DND-41 (cell line): ENCODE data around the gene DCP1A.
"Not testable (repeated sequence)": the region's sequence is repeated elsewhere in the genome, so short reads cannot be mapped to it uniquely, and the experiment has no call there.

Experiments used
- ATAC-seq: fragments of 200-7000 bp; cut with Tn5 transposase; 3 replicates; pipeline ENCODE4 v1.9.1; 2021; ENCODE audit warnings: low read depth; ENCODE audit not compliant: insufficient read depth
- DNase-seq: peaks from one replicate; pipeline ENCODE4 v3.0.0-alpha.2; 2020
- H2AFZ ChIP-seq: 2 replicates; pipeline ENCODE4 v1.6.0; 2012; ENCODE audit warnings: low read depth, low read length
- H3K27ac ChIP-seq: 2 replicates; pipeline ENCODE4 v1.5.1; 2012; ENCODE audit warnings: low read length, inconsistent platforms
- H3K27me3 ChIP-seq: fragments of 200-600 bp; sonication (generic); 2 replicates; pipeline ENCODE4 v1.6.0; 2012; ENCODE audit warnings: low read length, mild to moderate bottlenecking, inconsistent platforms; ENCODE audit not compliant: insufficient read depth, poor library complexity
- H3K36me3 ChIP-seq: 2 replicates; pipeline ENCODE4 v1.5.1; 2012; ENCODE audit warnings: low read length, inconsistent platforms; ENCODE audit not compliant: insufficient read depth
- H3K4me1 ChIP-seq: 2 replicates; pipeline ENCODE4 v1.5.1; 2012; ENCODE audit warnings: mild to moderate bottlenecking, low read length; ENCODE audit not compliant: insufficient read depth
- H3K4me2 ChIP-seq: 2 replicates; pipeline ENCODE4 v1.6.0; 2012; ENCODE audit warnings: mild to moderate bottlenecking, moderate library complexity, low read length, inconsistent platforms; ENCODE audit not compliant: insufficient read depth
- H3K4me3 ChIP-seq, 2 experiments: fragments of 200-600 bp in 1 of 2; shearing (Covaris generic) in 1 of 2; 2 replicates each; pipeline ENCODE4 v1.5.1; 2012 to 2016; ENCODE audit warnings: inconsistent platforms in 2 of 2, low read length in 2 of 2, mild to moderate bottlenecking in 2 of 2, low read depth in 1 of 2, moderate library complexity in 1 of 2
- H3K79me2 ChIP-seq: 2 replicates; pipeline ENCODE4 v1.6.0; 2012; ENCODE audit warnings: low read length, inconsistent platforms; ENCODE audit not compliant: insufficient read depth
- H3K9ac ChIP-seq: 2 replicates; pipeline ENCODE4 v1.6.0; 2012; ENCODE audit warnings: low read depth, mild to moderate bottlenecking, inconsistent platforms, low read length, moderate library complexity
- H3K9me3 ChIP-seq: 2 replicates; pipeline ENCODE4 v1.5.1; 2012; ENCODE audit warnings: low read length, moderate library complexity, mild to moderate bottlenecking, inconsistent platforms; ENCODE audit not compliant: insufficient read depth, severe bottlenecking
- H4K20me1 ChIP-seq: 2 replicates; pipeline ENCODE4 v1.6.0; 2012; ENCODE audit warnings: low read length; ENCODE audit not compliant: insufficient read depth
- EZH2 ChIP-seq: IDR thresholded peaks from 3 replicates; pipeline ENCODE4 v1.6.1; 2012; ENCODE audit warnings: borderline replicate concordance, low read depth, mild to moderate bottlenecking, moderate library complexity, low read length, inconsistent platforms; ENCODE audit not compliant: severe bottlenecking
- TF ChIP-seq, protein P1 (sequence below): IDR thresholded peaks from 2 replicates; pipeline ENCODE4 v1.5.1; 2012; ENCODE audit warnings: borderline replicate concordance, low read length, moderate library complexity, mild to moderate bottlenecking; ENCODE audit not compliant: poor library complexity, severe bottlenecking; ENCODE audit errors: extremely low read depth

The DCP1A gene

DNA sequence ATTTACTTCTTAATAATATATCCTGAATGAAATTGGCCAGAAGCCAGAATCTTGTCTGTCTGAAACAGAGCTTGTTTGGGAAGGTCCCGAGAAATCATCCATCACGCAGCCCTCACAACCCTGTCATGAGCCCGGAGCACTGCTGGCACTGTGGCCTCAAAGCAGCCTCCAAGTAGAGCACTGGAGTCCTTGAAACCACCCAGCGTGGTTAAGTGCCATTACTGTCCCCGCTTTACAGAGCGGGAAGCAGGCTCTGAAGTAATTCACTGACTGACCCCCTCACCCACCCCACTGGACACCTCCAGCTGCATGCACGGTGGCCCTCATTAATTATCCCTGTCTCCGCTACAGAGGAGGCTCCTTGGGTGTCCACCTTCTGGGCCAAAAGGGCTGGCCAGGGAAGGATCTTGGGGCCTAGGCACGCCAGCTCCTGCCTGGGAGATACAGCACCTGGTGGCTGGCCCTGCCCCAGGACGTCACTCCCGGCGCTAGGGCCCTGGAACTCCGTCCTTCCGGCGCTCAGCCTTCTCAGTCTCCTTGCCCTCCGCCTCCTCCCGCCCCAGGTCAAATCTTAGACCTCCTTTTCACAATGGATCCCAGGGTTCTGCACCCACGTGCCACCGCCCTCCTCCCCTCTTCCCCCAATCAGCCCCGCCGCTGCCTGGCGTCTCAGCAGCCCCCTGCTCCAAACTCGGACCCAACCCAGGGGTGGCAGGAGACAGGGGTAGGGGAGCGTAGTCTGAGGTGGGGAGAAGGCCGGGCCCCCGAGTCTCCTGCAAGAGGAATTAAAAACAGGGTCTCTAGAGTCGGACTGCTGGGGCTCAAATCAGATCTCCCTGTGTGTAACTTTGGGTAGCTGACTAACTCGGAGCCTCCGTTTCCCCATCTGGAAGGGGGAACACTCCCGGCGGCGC, 92.6 kb downstream of the DCP1A start:
- Histone ChIP-seq H3K4me2 (peak overlapping the region; percentile 97), H3K9me3 (no peaks in the 10 kb centered on the region), H3K27ac (peak overlapping the region; percentile 90), H3K27me3 (peaks cover 5% of the 10 kb centered on the region), H3K79me2 (peaks cover 60% of the 10 kb centered on the region), H3K4me3 (peak overlapping the region; percentile 46 to 93), H3K9ac (peak overlapping the region; percentile 95), H2AFZ (peak overlapping the region; percentile 84), H3K4me1 (peaks cover 48% of the 10 kb centered on the region), H4K20me1 (peaks cover 51% of the 10 kb centered on the region), H3K36me3 (peaks cover 23% of the 10 kb centered on the region)
- no peak for TF ChIP-seq EZH2
- TF ChIP-seq, protein P1, sequence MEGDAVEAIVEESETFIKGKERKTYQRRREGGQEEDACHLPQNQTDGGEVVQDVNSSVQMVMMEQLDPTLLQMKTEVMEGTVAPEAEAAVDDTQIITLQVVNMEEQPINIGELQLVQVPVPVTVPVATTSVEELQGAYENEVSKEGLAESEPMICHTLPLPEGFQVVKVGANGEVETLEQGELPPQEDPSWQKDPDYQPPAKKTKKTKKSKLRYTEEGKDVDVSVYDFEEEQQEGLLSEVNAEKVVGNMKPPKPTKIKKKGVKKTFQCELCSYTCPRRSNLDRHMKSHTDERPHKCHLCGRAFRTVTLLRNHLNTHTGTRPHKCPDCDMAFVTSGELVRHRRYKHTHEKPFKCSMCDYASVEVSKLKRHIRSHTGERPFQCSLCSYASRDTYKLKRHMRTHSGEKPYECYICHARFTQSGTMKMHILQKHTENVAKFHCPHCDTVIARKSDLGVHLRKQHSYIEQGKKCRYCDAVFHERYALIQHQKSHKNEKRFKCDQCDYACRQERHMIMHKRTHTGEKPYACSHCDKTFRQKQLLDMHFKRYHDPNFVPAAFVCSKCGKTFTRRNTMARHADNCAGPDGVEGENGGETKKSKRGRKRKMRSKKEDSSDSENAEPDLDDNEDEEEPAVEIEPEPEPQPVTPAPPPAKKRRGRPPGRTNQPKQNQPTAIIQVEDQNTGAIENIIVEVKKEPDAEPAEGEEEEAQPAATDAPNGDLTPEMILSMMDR: peak; percentile 8
- ATAC-seq (peak; percentile 74), DNase-seq (peak; percentile 78)

DNA sequence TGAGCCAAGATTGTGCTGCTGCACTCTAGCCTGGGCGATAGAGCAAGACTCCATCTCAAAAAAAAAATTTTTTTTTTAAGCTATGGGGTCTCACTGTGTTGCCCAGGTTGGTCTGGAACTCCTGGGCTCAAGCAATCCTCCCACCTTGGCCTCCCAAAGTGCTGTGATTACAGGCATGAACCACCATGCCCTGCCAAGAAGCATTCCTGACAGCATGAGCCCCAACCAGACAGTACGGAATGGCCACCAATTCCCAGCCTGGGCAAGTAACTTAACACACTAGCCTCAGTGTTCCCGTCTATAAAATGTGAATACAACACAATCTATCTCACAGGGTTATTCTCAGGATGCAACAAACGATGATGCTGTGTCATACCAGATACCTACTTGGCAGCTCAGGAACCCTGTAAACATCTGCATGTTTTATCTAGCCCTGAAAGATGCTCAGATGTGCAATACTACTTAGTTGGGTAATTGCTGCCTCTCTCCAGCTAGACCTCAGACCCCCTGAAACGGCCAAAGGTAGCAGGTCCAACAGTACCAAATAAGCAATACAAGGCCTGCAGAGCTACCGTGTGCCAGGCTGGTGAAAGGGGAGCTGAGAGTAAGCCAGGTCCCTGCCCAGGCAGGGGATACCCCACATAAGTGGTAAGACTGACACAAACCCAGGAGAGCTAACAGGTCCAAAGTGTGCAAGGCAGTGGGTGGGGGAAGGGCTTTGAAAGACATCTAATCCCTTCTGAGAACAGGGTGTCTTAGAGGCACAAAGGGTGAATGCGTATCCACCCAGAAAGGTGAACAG, 93.4 kb downstream of the DCP1A start:
- Histone ChIP-seq H3K36me3 (peaks cover 23% of the 10 kb centered on the region), H3K9ac (peak overlapping the region; percentile 95), H3K4me2 (peak overlapping the region; percentile 97), H2AFZ (no peak overlapping the region), H3K27me3 (no peaks in the 10 kb centered on the region), H4K20me1 (peaks cover 58% of the 10 kb centered on the region), H3K27ac (peak overlapping the region; percentile 90; the same call in 1 of the 2 replicates), H3K4me1 (peaks cover 55% of the 10 kb centered on the region), H3K4me3 (peak overlapping the region; percentile 46 to 93; a peak in 3 of 4 replicates), H3K79me2 (peaks cover 69% of the 10 kb centered on the region), H3K9me3 (no peaks in the 10 kb centered on the region)
- DNase-seq (no peak), ATAC-seq (no peak)
- TF ChIP-seq, protein P1: no peak

- H3K27ac ChIP-seq, H3K9ac ChIP-seq, H3K9me3 ChIP-seq, ATAC-seq, DNase-seq, H3K27me3 ChIP-seq, H2AFZ ChIP-seq: not testable (repeated sequence)
- H3K4me2 ChIP-seq: peak overlapping the region; percentile 97
- peaks cover 79% of the 10 kb centered on the region for H3K79me2 ChIP-seq
- H4K20me1 ChIP-seq: peaks cover 66% of the 10 kb centered on the region
- peaks cover 55% of the 10 kb centered on the region for H3K4me1 ChIP-seq
- H3K4me3 ChIP-seq: peak overlapping the region in 1 of 2 experiments; percentile 93; a peak in 1 of 4 replicates
- peaks cover 23% of the 10 kb centered on the region for H3K36me3 ChIP-seq
These were observed 94.4 kb downstream of the DCP1A start for GRCh38 chr3:53252947-53253322.
